Loucy (cell line): ENCODE measurements around the gene MEIS3.

Source experiments
- EZH2phosphoT487 ChIP-seq: fragments of 200-600 bp; IDR thresholded peaks from 2 replicates; pipeline ENCODE4 v1.6.1; 2018; ENCODE audit warnings: antibody characterized with exemption, mild to moderate bottlenecking, moderate library complexity, borderline replicate concordance
- TF ChIP-seq, protein P1 (sequence below): fragments of 200-600 bp; sonication (generic); conservative IDR thresholded peaks from 2 replicates; pipeline ENCODE4 v1.5.1; 2014; ENCODE audit warnings: mild to moderate bottlenecking, antibody characterized with exemption, low read length

DNA sequence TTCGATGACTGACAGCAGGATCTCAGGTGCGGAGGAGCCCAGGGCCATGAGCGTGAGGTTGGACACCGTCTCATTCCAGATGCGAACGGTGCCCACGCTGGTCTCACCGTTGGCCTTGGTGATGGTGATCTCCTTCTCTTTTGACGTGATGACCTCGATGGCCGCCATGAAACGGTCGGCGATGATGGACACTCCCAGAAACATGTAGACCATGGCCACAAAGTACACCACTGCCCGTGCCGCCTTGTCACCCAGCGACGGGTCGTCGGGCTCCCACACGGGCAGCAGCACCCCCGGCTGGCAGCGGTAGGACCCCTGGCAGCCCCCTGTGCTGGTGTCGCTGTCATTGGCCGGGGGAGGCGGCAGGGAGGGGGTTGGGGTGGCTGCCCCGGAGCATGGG, 46.6 kb upstream of the MEIS3 start:
- TF ChIP-seq, protein P1, sequence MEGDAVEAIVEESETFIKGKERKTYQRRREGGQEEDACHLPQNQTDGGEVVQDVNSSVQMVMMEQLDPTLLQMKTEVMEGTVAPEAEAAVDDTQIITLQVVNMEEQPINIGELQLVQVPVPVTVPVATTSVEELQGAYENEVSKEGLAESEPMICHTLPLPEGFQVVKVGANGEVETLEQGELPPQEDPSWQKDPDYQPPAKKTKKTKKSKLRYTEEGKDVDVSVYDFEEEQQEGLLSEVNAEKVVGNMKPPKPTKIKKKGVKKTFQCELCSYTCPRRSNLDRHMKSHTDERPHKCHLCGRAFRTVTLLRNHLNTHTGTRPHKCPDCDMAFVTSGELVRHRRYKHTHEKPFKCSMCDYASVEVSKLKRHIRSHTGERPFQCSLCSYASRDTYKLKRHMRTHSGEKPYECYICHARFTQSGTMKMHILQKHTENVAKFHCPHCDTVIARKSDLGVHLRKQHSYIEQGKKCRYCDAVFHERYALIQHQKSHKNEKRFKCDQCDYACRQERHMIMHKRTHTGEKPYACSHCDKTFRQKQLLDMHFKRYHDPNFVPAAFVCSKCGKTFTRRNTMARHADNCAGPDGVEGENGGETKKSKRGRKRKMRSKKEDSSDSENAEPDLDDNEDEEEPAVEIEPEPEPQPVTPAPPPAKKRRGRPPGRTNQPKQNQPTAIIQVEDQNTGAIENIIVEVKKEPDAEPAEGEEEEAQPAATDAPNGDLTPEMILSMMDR, result no peak
- no peak for TF ChIP-seq EZH2phosphoT487
